Panc1 (cell line): Measurements from ENCODE around the gene USH2A. TPM values are rescaled to one million over a fixed set of nuclear protein-coding genes. Genes with fewer than 3 reads are reported as not detected.

Source experiments
- ATAC-seq: fragments of 200-7000 bp; cut with Tn5 transposase; 2 replicates; pipeline ENCODE4 v1.9.1; 2020; ENCODE audit warnings: mild to moderate bottlenecking, moderate library complexity
- BruUV-seq: library from RNA; stranded (reverse); fragments of 400-500 nt; replicated peaks from 2 replicates; lab custom pipeline; 2021; lab: Mats Ljungman, UMichigan
- CTCF ChIA-PET: fragments of 300-600 bp; sonication (Branson Sonifier 250); formaldehyde crosslinking; loops from one replicate; lab custom pipeline; 2022; ENCODE audit warnings: antibody characterized with exemption; lab: Charles Lee
- POLR2A ChIA-PET: fragments of 300-600 bp; sonication (Branson Sonifier 250); formaldehyde crosslinking; loops from one replicate; lab custom pipeline; 2022; ENCODE audit warnings: antibody characterized with exemption; lab: Charles Lee
- DNase-seq: peaks from one replicate; pipeline ENCODE4 v3.0.0-alpha.2; 2010; ENCODE audit warnings: low read depth, low spot score
- H3K27ac ChIP-seq: 2 replicates; pipeline ENCODE4 v1.5.1; 2011; ENCODE audit warnings: mild to moderate bottlenecking, low read length, inconsistent platforms
- H3K27me3 ChIP-seq: fragments of 200-500 bp; sonication (Bioruptor generic); 2 replicates; pipeline ENCODE4 v1.6.0; 2014; ENCODE audit warnings: low read length, inconsistent platforms; ENCODE audit not compliant: control insufficient read depth, insufficient read depth
- H3K36me3 ChIP-seq: fragments of 200-500 bp; sonication (Bioruptor generic); 2 replicates; pipeline ENCODE4 v1.5.1; 2014; ENCODE audit warnings: inconsistent platforms, mild to moderate bottlenecking, low read length, moderate library complexity; ENCODE audit not compliant: control insufficient read depth, insufficient read depth
- H3K4me1 ChIP-seq: 2 replicates; pipeline ENCODE4 v1.5.1; 2011; ENCODE audit warnings: inconsistent platforms, mild to moderate bottlenecking, low read length, moderate library complexity; ENCODE audit not compliant: control insufficient read depth, insufficient read depth
- H3K4me3 ChIP-seq, 2 experiments: 2 replicates each; pipeline ENCODE4 v1.5.1; 2011 to 2012; ENCODE audit warnings: low read depth in 2 of 2, low read length in 2 of 2, mild to moderate bottlenecking in 2 of 2, inconsistent platforms in 1 of 2, moderate library complexity in 1 of 2
- H3K9me3 ChIP-seq: fragments of 200-500 bp; sonication (Bioruptor generic); 2 replicates; pipeline ENCODE4 v1.5.1; 2014; ENCODE audit warnings: low read depth, mild to moderate bottlenecking, inconsistent platforms, low read length, moderate library complexity; ENCODE audit not compliant: control insufficient read depth, insufficient read depth
- CTCF ChIP-seq: fragments of 450-650 bp; IDR thresholded peaks from 2 replicates; pipeline ENCODE4 v1.5.1; 2017; ENCODE audit warnings: mild to moderate bottlenecking
- POLR2AphosphoS5 ChIP-seq: IDR thresholded peaks from 2 replicates; pipeline ENCODE4 v1.6.1; 2012; ENCODE audit warnings: mild to moderate bottlenecking, low read depth, low read length, moderate library complexity
- SIN3A ChIP-seq: IDR thresholded peaks from 2 replicates; pipeline ENCODE4 v1.6.1; 2012; ENCODE audit warnings: low read depth, mild to moderate bottlenecking, low read length, moderate library complexity, borderline replicate concordance; ENCODE audit not compliant: insufficient read depth
- TCF7L2 ChIP-seq: IDR thresholded peaks from 2 replicates; pipeline ENCODE4 v1.6.1; 2011; ENCODE audit warnings: mild to moderate bottlenecking, low read depth, low read length, inconsistent platforms
- in situ Hi-C: cut with HindIII; loops from 2 replicates; pipeline ENCODE4 v1.10.0; 2016; ENCODE audit warnings: low sequenced_read_pairs, low pct_unique_long_range_greater_than_20kb
- intact Hi-C: fragments of 100-400 bp; cut with micrococcal nuclease; formaldehyde crosslinking; loops from one replicate; pipeline ENCODE4 v1.10.0; 2022; ENCODE audit not compliant: unreplicated experiment
- total RNA-seq: library from RNA; stranded (reverse); gene quantifications from one replicate; pipeline ENCODE4 v1.2.1, GENCODE V29; 2021; ENCODE audit not compliant: unreplicated experiment
- TF ChIP-seq, protein P1 (sequence below), 2 experiments: IDR thresholded peaks; 2 replicates each; pipeline ENCODE4 v1.6.1; 2011 to 2012; ENCODE audit warnings: low read depth in 2 of 2, control low read depth in 1 of 2, low read length in 1 of 2, mild to moderate bottlenecking in 1 of 2, moderate library complexity in 1 of 2; ENCODE audit not compliant: insufficient read depth in 1 of 2

The USH2A gene
- total RNA-seq, 1 experiment from 2014 or later: not detected

- DNase-seq (no peak), ATAC-seq (no peak)
- in situ Hi-C loops: no loop called here
- Histone ChIP-seq H3K36me3 (no peaks in the 10 kb centered on the region), H3K4me1 (no peaks in the 10 kb centered on the region), H3K27ac (no peak overlapping the region), H3K4me3 (no peak overlapping the region), H3K27me3 (0 out of 2 replicates have a peak, but pooled peaks cover 2% of the 10 kb centered on the region), H3K9me3 (no peaks in the 10 kb centered on the region)
- intact Hi-C loops: no loop called here
- no TSS peak for BruUV-seq
- CTCF ChIA-PET: no interaction called here
- POLR2A ChIA-PET: no interaction called here
- TF ChIP-seq, protein P1, sequence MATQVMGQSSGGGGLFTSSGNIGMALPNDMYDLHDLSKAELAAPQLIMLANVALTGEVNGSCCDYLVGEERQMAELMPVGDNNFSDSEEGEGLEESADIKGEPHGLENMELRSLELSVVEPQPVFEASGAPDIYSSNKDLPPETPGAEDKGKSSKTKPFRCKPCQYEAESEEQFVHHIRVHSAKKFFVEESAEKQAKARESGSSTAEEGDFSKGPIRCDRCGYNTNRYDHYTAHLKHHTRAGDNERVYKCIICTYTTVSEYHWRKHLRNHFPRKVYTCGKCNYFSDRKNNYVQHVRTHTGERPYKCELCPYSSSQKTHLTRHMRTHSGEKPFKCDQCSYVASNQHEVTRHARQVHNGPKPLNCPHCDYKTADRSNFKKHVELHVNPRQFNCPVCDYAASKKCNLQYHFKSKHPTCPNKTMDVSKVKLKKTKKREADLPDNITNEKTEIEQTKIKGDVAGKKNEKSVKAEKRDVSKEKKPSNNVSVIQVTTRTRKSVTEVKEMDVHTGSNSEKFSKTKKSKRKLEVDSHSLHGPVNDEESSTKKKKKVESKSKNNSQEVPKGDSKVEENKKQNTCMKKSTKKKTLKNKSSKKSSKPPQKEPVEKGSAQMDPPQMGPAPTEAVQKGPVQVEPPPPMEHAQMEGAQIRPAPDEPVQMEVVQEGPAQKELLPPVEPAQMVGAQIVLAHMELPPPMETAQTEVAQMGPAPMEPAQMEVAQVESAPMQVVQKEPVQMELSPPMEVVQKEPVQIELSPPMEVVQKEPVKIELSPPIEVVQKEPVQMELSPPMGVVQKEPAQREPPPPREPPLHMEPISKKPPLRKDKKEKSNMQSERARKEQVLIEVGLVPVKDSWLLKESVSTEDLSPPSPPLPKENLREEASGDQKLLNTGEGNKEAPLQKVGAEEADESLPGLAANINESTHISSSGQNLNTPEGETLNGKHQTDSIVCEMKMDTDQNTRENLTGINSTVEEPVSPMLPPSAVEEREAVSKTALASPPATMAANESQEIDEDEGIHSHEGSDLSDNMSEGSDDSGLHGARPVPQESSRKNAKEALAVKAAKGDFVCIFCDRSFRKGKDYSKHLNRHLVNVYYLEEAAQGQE (IDR thresholded peaks at IDR 0.05; ENCODE audit: insufficient read depth in 1 of 2, low read depth in 2 of 2, low read length in 1 of 2): no peak
- no peak for TF ChIP-seq POLR2AphosphoS5
- TF ChIP-seq TCF7L2: no peak
- TF ChIP-seq SIN3A: no peak
- TF ChIP-seq CTCF: no peak
Measured at GRCh38 chr1:215887627-215888026, 535.6 kb downstream of the USH2A start.

DNA sequence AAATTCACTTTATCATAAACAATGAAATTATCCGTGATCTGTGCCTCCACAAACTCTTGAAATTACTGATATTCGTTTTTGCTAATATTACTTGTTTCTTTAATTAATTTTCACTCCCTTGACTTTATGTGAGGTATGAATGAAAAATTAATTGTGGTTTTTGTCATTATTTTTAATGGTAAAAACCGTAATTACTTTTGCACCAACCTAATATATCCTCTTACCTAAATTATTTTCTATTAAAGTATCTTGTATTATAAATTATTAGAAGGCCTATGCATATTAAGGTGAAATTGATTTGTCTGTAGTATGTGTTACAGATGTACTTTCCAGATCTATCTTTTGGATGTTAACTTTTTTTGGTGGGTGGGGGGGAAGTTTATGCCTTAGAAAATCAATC is 540.2 kb downstream of the USH2A start:
- Histone ChIP-seq H3K9me3 (no peaks in the 10 kb centered on the region), H3K27ac (no peak overlapping the region), H3K4me3 (no peak overlapping the region), H3K4me1 (no peaks in the 10 kb centered on the region), H3K27me3 (0 out of 2 replicates have a peak, but pooled peaks cover 2% of the 10 kb centered on the region), H3K36me3 (no peaks in the 10 kb centered on the region)
- no peak for TF ChIP-seq SIN3A
- no peak for TF ChIP-seq TCF7L2
- TF ChIP-seq CTCF: no peak
- TF ChIP-seq, protein P1 (IDR thresholded peaks at IDR 0.05; ENCODE audit: insufficient read depth in 1 of 2, low read depth in 2 of 2, low read length in 1 of 2): no peak
- TF ChIP-seq POLR2AphosphoS5: no peak
- ChIA-PET POLR2A (no interaction called here), CTCF (no interaction called here)
- DNase-seq (no peak), ATAC-seq (no peak)
- intact Hi-C loops: no loop called here
- BruUV-seq: no TSS peak
- in situ Hi-C loops: no loop called here
